IMR-90 (cell line): ENCODE measurements around the gene JAKMIP1. TPM values are rescaled to one million over a fixed set of nuclear protein-coding genes. Genes with fewer than 3 reads are reported as not detected.

Source experiments
- ATAC-seq: fragments of 200-7000 bp; cut with Tn5 transposase; 2 replicates; pipeline ENCODE4 v1.9.1; 2020; ENCODE audit warnings: low read depth, mild to moderate bottlenecking, moderate library complexity
- BruUV-seq: library from RNA; stranded (reverse); fragments of 400-500 nt; replicated peaks from 2 replicates; lab custom pipeline; 2021; lab: Mats Ljungman, UMichigan
- CTCF ChIA-PET: fragments of 300-600 bp; formaldehyde crosslinking; extraction: SDS; loops from one replicate; lab custom pipeline; 2021; ENCODE audit warnings: antibody characterized with exemption; lab: Yijun Ruan, JAX
- POLR2A ChIA-PET: fragments of 300-600 bp; sonication (Branson Sonifier 250); formaldehyde crosslinking; loops from one replicate; lab custom pipeline; 2022; ENCODE audit warnings: antibody characterized with exemption; ENCODE audit not compliant: unreplicated experiment; lab: Charles Lee
- DNase-seq: peaks from one replicate; pipeline ENCODE4 v3.0.0; 2013
- H2AFZ ChIP-seq: replicated peaks from 2 replicates; pipeline ENCODE3; 2013; ENCODE audit warnings: low read length, mild to moderate bottlenecking; ENCODE audit not compliant: poor library complexity
- H2AK5ac ChIP-seq: 2 replicates; pipeline ENCODE4 v1.6.1; 2013; ENCODE audit warnings: low read depth, low read length, inconsistent platforms
- H2AK9ac ChIP-seq: replicated peaks from 2 replicates; pipeline ENCODE3; 2013; ENCODE audit warnings: mild to moderate bottlenecking, low read depth, low read length, moderate library complexity; ENCODE audit not compliant: poor library complexity
- H2BK120ac ChIP-seq: 2 replicates; pipeline ENCODE4 v1.6.1; 2013; ENCODE audit warnings: low read depth, low read length, inconsistent platforms
- H2BK15ac ChIP-seq: 3 replicates; pipeline ENCODE4 v1.6.1; 2013; ENCODE audit warnings: low read depth, low read length, inconsistent platforms
- H2BK20ac ChIP-seq: 2 replicates; pipeline ENCODE4 v1.6.1; 2013; ENCODE audit warnings: low read depth, mild to moderate bottlenecking, inconsistent platforms, low read length, moderate library complexity
- H2BK5ac ChIP-seq: 2 replicates; pipeline ENCODE4 v1.6.1; 2013; ENCODE audit warnings: mild to moderate bottlenecking, low read depth, low read length, inconsistent platforms; ENCODE audit not compliant: poor library complexity, severe bottlenecking
- H3K14ac ChIP-seq: replicated peaks from 2 replicates; pipeline ENCODE4 v1.6.1; 2013; ENCODE audit warnings: low read depth, low read length, inconsistent platforms
- H3K18ac ChIP-seq: 2 replicates; pipeline ENCODE4 v1.6.1; 2013; ENCODE audit warnings: low read depth, low read length, control low read depth
- H3K23ac ChIP-seq: 2 replicates; pipeline ENCODE4 v1.6.1; 2013; ENCODE audit warnings: low read depth, low read length, inconsistent platforms
- H3K27ac ChIP-seq: 2 replicates; pipeline ENCODE4 v1.5.1; 2013; ENCODE audit warnings: mild to moderate bottlenecking, control low read depth, low read length; ENCODE audit not compliant: insufficient read depth
- H3K27me3 ChIP-seq: 2 replicates; pipeline ENCODE4 v1.6.1; 2013; ENCODE audit warnings: low read length; ENCODE audit not compliant: control insufficient read depth, insufficient read depth
- H3K36me3 ChIP-seq: 2 replicates; pipeline ENCODE4 v1.6.1; 2013; ENCODE audit warnings: low read length, mixed read lengths; ENCODE audit not compliant: control insufficient read depth, insufficient read depth
- H3K4ac ChIP-seq: 2 replicates; pipeline ENCODE4 v1.6.1; 2013; ENCODE audit warnings: low read depth, low read length, inconsistent platforms
- H3K4me1 ChIP-seq: 2 replicates; pipeline ENCODE4 v1.6.1; 2013; ENCODE audit warnings: low read length, mixed read lengths; ENCODE audit not compliant: control insufficient read depth, insufficient read depth
- H3K4me2 ChIP-seq: 2 replicates; pipeline ENCODE4 v1.6.1; 2013; ENCODE audit warnings: low read depth, mild to moderate bottlenecking, control low read depth, low read length, moderate library complexity
- H3K4me3 ChIP-seq: 2 replicates; pipeline ENCODE4 v1.5.1; 2013; ENCODE audit warnings: low read depth, mild to moderate bottlenecking, control low read depth, low read length, moderate library complexity; ENCODE audit not compliant: insufficient read depth
- H3K56ac ChIP-seq: 2 replicates; pipeline ENCODE4 v1.6.1; 2013; ENCODE audit warnings: low read length, inconsistent platforms; ENCODE audit not compliant: insufficient read depth; ENCODE audit errors: extremely low read depth
- H3K79me1 ChIP-seq, 2 experiments: 2 replicates each; pipeline ENCODE4 v1.6.1; 2013; ENCODE audit warnings: low read length in 2 of 2, inconsistent platforms in 1 of 2, low read depth in 1 of 2
- H3K9ac ChIP-seq: 2 replicates; pipeline ENCODE4 v1.6.1; 2013; ENCODE audit warnings: low read depth, low read length, control low read depth
- H3K9me1 ChIP-seq: 2 replicates; pipeline ENCODE4 v1.6.1; 2013; ENCODE audit warnings: low read length, inconsistent platforms; ENCODE audit not compliant: insufficient read depth
- H3K9me3 ChIP-seq: 2 replicates; pipeline ENCODE4 v1.6.1; 2013; ENCODE audit warnings: low read length; ENCODE audit not compliant: control insufficient read depth, insufficient read depth
- H4K20me1 ChIP-seq: 2 replicates; pipeline ENCODE4 v1.6.1; 2013; ENCODE audit warnings: low read length, inconsistent platforms; ENCODE audit not compliant: insufficient read depth
- H4K5ac ChIP-seq: 2 replicates; pipeline ENCODE4 v1.6.1; 2013; ENCODE audit warnings: mild to moderate bottlenecking, low read depth, low read length, control low read depth
- H4K8ac ChIP-seq, 2 experiments: 2 replicates each; pipeline ENCODE4 v1.6.1; 2013; ENCODE audit warnings: low read depth in 2 of 2, low read length in 2 of 2, control low read depth in 1 of 2, inconsistent platforms in 1 of 2
- H4K91ac ChIP-seq: 2 replicates; pipeline ENCODE4 v1.6.1; 2013; ENCODE audit warnings: low read depth, low read length, inconsistent platforms; ENCODE audit not compliant: insufficient read depth
- BHLHE40 ChIP-seq: fragments of 150-350 bp; IDR thresholded peaks from 2 replicates; pipeline ENCODE4 v1.6.1; 2016; ENCODE audit warnings: mild to moderate bottlenecking, low read depth, low read length
- CEBPB ChIP-seq: IDR thresholded peaks from 2 replicates; pipeline ENCODE4 v1.6.1; 2012; ENCODE audit warnings: low read depth, low read length, improper control_type of control experiment
- CHD1 ChIP-seq: IDR thresholded peaks from 2 replicates; pipeline ENCODE4 v1.6.1; 2012; ENCODE audit warnings: low read depth, low read length, improper control_type of control experiment
- CTCF ChIP-seq: conservative IDR thresholded peaks from 2 replicates; pipeline ENCODE4 v1.5.1; 2012; ENCODE audit warnings: mild to moderate bottlenecking, low read depth, low read length, improper control_type of control experiment
- ELK1 ChIP-seq: fragments of 150-350 bp; IDR thresholded peaks from 2 replicates; pipeline ENCODE4 v1.6.1; 2016; ENCODE audit warnings: low read depth, mild to moderate bottlenecking, low read length, moderate library complexity, borderline replicate concordance
- FOS ChIP-seq: fragments of 150-350 bp; IDR thresholded peaks from 2 replicates; pipeline ENCODE4 v1.6.1; 2016; ENCODE audit warnings: low read depth, low read length
- MAFK ChIP-seq: IDR thresholded peaks from 2 replicates; pipeline ENCODE4 v1.6.1; 2012; ENCODE audit warnings: low read depth, low read length, improper control_type of control experiment
- MAZ ChIP-seq: IDR thresholded peaks from 2 replicates; pipeline ENCODE4 v1.6.1; 2012; ENCODE audit warnings: low read depth, mild to moderate bottlenecking, low read length, improper control_type of control experiment, moderate library complexity, borderline replicate concordance
- MXI1 ChIP-seq: IDR thresholded peaks from 2 replicates; pipeline ENCODE4 v1.6.1; 2012; ENCODE audit warnings: low read depth, mild to moderate bottlenecking, low read length, moderate library complexity, borderline replicate concordance
- NFE2L2 ChIP-seq: fragments of 150-350 bp; IDR thresholded peaks from 2 replicates; pipeline ENCODE4 v1.6.1; 2016; ENCODE audit warnings: low read depth, mild to moderate bottlenecking, low read length
- POLR2A ChIP-seq: IDR thresholded peaks from 2 replicates; pipeline ENCODE4 v1.6.1; 2012; ENCODE audit warnings: mild to moderate bottlenecking, low read depth, low read length
- RAD21 ChIP-seq: IDR thresholded peaks from 2 replicates; pipeline ENCODE4 v1.6.1; 2012; ENCODE audit warnings: low read length, improper control_type of control experiment
- RCOR1 ChIP-seq: IDR thresholded peaks from 2 replicates; pipeline ENCODE4 v1.6.1; 2012; ENCODE audit warnings: mild to moderate bottlenecking, low read length, improper control_type of control experiment; ENCODE audit not compliant: insufficient replicate concordance
- RFX5 ChIP-seq: IDR thresholded peaks from 2 replicates; pipeline ENCODE4 v1.8.0; 2012; ENCODE audit warnings: low read depth, mild to moderate bottlenecking, low read length, moderate library complexity
- SMC3 ChIP-seq: fragments of 150-350 bp; IDR thresholded peaks from 2 replicates; pipeline ENCODE4 v1.6.1; 2016; ENCODE audit warnings: low read depth, mild to moderate bottlenecking, antibody characterized with exemption, low read length, moderate library complexity
- USF2 ChIP-seq: fragments of 150-350 bp; IDR thresholded peaks from 2 replicates; pipeline ENCODE4 v1.6.1; 2017; ENCODE audit warnings: mild to moderate bottlenecking, antibody characterized with exemption, low read length, low read depth
- WGBS, 2 experiments: methylation state at CpG; one replicate each; pipeline versions ENCODE4 v1.1.5 to v1.1.7; 2013; ENCODE audit warnings: missing lambda C conversion rate in 2 of 2; ENCODE audit not compliant: insufficient read length in 1 of 2; ENCODE audit errors: extremely low coverage in 2 of 2; 5-methylcytosine and 5-hydroxymethylcytosine counted together
- dilution Hi-C: fragments of 300-500 bp; cut with HindIII; formaldehyde crosslinking; loops from one replicate; pipeline ENCODE4 v1.14.3; 2018; ENCODE audit warnings: low sequenced_read_pairs; ENCODE audit not compliant: unreplicated experiment
- in situ Hi-C: fragments of 300-500 bp; cut with MboI; formaldehyde crosslinking; loops from 3 replicates; pipeline ENCODE4 v1.14.3; 2019; ENCODE audit warnings: low sequenced_read_pairs, inconsistent platforms, mixed read lengths
- intact Hi-C: fragments of 100-400 bp; cut with micrococcal nuclease; formaldehyde crosslinking; loops from 2 replicates; pipeline ENCODE4 v1.10.0; 2022
- polyA plus RNA-seq, 3 experiments: library from polyadenylated mRNA; depleted of rRNA; stranded (reverse); fragments of >200 nt; gene quantifications; 2 replicates each; pipeline ENCODE4 v1.2.3, GENCODE V29; 2012; ENCODE audit warnings: low replicate concordance in 1 of 3
- total RNA-seq: library from RNA; depleted of rRNA; stranded (reverse); fragments of >200 nt; gene quantifications from 2 replicates; pipeline ENCODE4 v1.2.3, GENCODE V29; 2012

The JAKMIP1 gene
- total and polyA plus RNA-seq, 2 of the 4 experiments (the other 2 are of a cell fraction), result not detected

- Histone ChIP-seq H3K23ac (no peak overlapping the region), H4K91ac (no peak overlapping the region), H4K20me1 (no peaks in the 10 kb centered on the region), H2AFZ (no peak overlapping the region), H3K4me1 (no peaks in the 10 kb centered on the region), H2BK20ac (no peak overlapping the region), H3K27me3 (no peaks in the 10 kb centered on the region), H3K4me2 (no peak overlapping the region), H3K9ac (no peak overlapping the region), H3K18ac (no peak overlapping the region), H2BK15ac (no peak overlapping the region), H3K27ac (no peak overlapping the region), H4K5ac (no peak overlapping the region), H3K9me1 (no peaks in the 10 kb centered on the region), H2AK9ac (no peak overlapping the region), H3K4ac (no peak overlapping the region), H3K4me3 (no peak overlapping the region), H2BK5ac (no peak overlapping the region), H3K9me3 (peaks cover 13% of the 10 kb centered on the region; the same call in 1 of the 2 replicates), H4K8ac (no peak overlapping the region), H3K79me1 (no peaks in the 10 kb centered on the region), H3K14ac (no peak overlapping the region), H3K56ac (no peak overlapping the region), H2AK5ac (no peak overlapping the region), H2BK120ac (no peak overlapping the region), H3K36me3 (no peaks in the 10 kb centered on the region)
- ChIA-PET POLR2A (no interaction called here), CTCF (interaction anchor here (0.6 kb wide), 1 partner anchor 81 kb away, joined by 3 read pairs; no protein-coding TSS in a partner anchor)
- intact Hi-C loops (no loop called here), in situ Hi-C loops (loop anchor here (25.0 kb wide), 1 partner anchor 91 kb away; no protein-coding TSS in a partner anchor), dilution Hi-C loops (no loop called here)
- TF ChIP-seq RAD21 (no peak), RCOR1 (no peak), BHLHE40 (no peak), CTCF (no peak), CHD1 (no peak), FOS (no peak), MXI1 (no peak), SMC3 (no peak), ELK1 (no peak), MAFK (no peak), MAZ (no peak), USF2 (no peak), NFE2L2 (no peak), CEBPB (no peak), RFX5 (no peak), POLR2A (no peak)
- BruUV-seq, result no TSS peak
- ATAC-seq, result no peak
- no peak for DNase-seq
- 47% methylated on average over 8 of the region's 11 CpGs; no CpG with 5 or more reads in 1 of the 2 experiments for WGBS, 2 experiments
These were observed 72.0 kb downstream of the JAKMIP1 start for GRCh38 chr4:6128221-6128850.
